AG04449 (cell line): Measurements from ENCODE around the gene NBEA.

ENCODE experiments used
- CTCF ChIA-PET: fragments of 350-600 bp; formaldehyde crosslinking; extraction: SDS; loops from one replicate; lab custom pipeline; 2021; ENCODE audit warnings: antibody characterized with exemption; lab: Yijun Ruan, JAX
- POLR2A ChIA-PET: fragments of 400-600, 350-600 bp; formaldehyde crosslinking; extraction: SDS; loops from one replicate; lab custom pipeline; 2020; ENCODE audit warnings: antibody characterized with exemption, inconsistent platforms; lab: Yijun Ruan, JAX
- DNase-seq: peaks from one replicate; pipeline ENCODE4 v3.0.0-alpha.2; 2010; ENCODE audit warnings: low read depth, low spot score
- H3K4me3 ChIP-seq: 2 replicates; pipeline ENCODE4 v1.5.1; 2011; ENCODE audit warnings: low read depth, mild to moderate bottlenecking, control low read depth, low read length
- CTCF ChIP-seq: IDR thresholded peaks from one replicate; pipeline ENCODE4 v1.5.1; 2011; ENCODE audit warnings: mild to moderate bottlenecking, moderate library complexity, low read length, control low read depth, inconsistent platforms; ENCODE audit not compliant: insufficient read depth; ENCODE audit errors: missing control alignments

The NBEA gene

DNA sequence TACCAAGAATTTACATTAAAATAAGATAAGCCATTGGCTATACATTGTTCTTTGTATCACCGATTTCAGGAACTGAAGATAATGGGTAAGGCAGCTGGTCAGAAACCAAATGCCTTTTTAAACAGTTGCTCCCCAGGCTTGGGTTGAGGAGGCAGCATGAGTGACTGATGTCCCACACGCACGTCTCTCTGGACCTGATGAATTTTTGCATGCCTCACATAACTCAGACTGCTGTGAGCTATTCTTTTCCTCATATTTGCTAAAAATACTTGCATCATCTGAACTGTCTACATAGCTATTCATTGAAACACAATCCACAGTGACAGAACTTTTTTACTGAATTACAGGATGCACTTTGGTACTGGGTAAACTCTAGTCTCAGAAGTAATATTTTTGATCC is 658.1 kb downstream of the NBEA start:
- no peak overlapping the region for H3K4me3 ChIP-seq
- CTCF ChIA-PET = interaction anchor here (0.9 to 2.0 kb wide), 3 partner anchors 23 to 189 kb away, joined by 3 to 8 read pairs (median 4); no protein-coding TSS in a partner anchor
- POLR2A ChIA-PET = no interaction called here
- no peak for TF ChIP-seq CTCF
- DNase-seq = peak; percentile 44

DNA sequence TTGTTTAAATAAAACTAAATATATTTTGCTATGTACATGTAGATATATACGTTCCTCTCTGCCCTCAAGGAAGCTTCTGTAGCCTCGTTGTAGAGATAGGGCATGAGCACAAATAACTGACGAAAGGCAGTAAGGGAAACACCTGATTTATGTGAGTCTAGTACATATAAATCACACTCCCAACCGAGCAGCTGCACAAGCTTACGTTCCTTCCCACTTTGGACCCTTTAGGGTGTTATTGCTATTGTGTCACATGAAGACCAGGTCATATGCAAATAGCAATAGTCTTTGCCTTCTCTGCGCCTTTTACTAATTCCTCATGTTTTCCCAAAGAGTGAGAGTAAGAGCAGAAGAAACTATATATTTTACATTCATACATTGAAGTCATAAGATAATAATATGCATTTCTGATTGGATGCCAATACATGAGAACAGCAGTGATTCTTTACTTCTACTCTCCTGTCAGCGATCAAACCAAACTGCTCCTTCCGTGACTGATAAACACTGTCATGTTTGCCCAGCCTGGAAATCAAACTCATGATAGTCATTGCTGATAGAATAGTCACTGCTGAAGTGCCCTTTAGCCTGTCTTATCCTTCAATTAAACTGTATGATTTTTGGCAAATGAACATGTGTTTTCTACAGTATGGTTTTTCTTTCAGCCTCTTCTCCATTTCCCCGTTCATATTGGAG is 661.7 kb downstream of the NBEA start:
- ChIA-PET CTCF (interaction anchor here (1.1 kb wide), 1 partner anchor 27 kb away, joined by 4 read pairs; no protein-coding TSS in a partner anchor), POLR2A (no interaction called here)
- H3K4me3 ChIP-seq = no peak overlapping the region
- DNase-seq = no peak
- TF ChIP-seq CTCF = no peak

- no peak for DNase-seq
- POLR2A ChIA-PET = no interaction called here
- H3K4me3 ChIP-seq = no peak overlapping the region
- no peak for TF ChIP-seq CTCF
- CTCF ChIA-PET = no interaction called here
These were observed 672.6 kb downstream of the NBEA start for GRCh38 chr13:35614666-35615065.

DNA sequence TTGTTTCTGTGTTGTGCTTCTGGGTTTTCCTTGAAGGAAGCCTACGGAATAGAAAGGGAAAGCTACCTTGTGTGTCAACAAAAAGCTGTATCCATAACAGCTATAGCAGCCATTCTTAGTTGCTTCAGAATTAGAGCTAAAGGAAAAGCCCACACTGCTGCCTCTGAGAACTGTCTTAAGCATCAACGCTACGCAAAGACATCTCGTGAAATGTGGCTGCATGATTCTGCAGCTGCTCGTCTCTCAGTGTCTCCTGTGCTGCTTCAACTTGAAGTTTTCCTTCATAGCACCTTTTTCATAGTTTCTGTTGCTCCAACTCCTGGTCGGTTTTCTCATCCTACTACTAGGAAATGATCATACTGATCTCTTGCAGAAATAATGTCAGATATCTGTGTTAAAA is 675.4 kb downstream of the NBEA start:
- ChIA-PET CTCF (interaction anchor here (1.7 to 3.7 kb wide), 2 partner anchors 13 to 15 kb away, joined by 4 to 35 read pairs; no protein-coding TSS in a partner anchor), POLR2A (no interaction called here)
- DNase-seq = no peak
- no peak for TF ChIP-seq CTCF
- H3K4me3 ChIP-seq = no peak overlapping the region

DNA sequence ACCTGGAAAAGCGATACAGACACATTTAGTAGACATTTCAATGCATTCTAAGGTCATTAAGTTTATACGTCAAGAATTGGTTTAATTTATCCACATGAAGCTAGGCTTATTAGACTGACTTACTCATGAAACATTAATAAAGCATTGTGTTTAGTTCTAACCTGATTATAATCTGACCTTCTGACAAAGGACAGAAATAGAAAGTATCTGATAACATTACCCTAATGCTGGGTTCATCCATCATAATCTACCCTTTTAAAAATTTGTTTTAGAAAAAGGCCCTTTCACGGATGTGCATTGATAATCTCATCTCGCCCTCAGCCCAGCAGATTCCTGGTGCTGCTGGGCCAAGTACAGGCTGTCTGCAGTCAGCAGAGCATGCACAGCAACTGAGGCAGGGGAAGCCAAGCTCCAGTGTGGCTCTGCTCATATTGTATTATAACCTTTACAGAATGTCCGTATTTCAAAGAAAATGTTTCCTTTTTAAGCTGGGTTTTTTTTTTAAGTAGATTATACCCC is 676.6 kb downstream of the NBEA start:
- ChIA-PET CTCF (interaction anchor here (1.7 to 3.7 kb wide), 2 partner anchors 12 to 17 kb away, joined by 4 to 35 read pairs; no protein-coding TSS in a partner anchor), POLR2A (no interaction called here)
- H3K4me3 ChIP-seq = no peak overlapping the region
- no peak for DNase-seq
- TF ChIP-seq CTCF = no peak

GRCh38 chr13:35621989-35622388 is 679.9 kb downstream of the NBEA start:
- ChIA-PET CTCF (interaction anchor here (1.3 to 3.0 kb wide), 2 partner anchors 9 to 67 kb away, joined by 3 to 28 read pairs; no protein-coding TSS in a partner anchor), POLR2A (no interaction called here)
- no peak overlapping the region for H3K4me3 ChIP-seq
- DNase-seq = no peak
- TF ChIP-seq CTCF = no peak
